Body of pancreas (tissue), 4 donors: ENCODE data around the gene ADAMTS15. TPM values are rescaled to one million over a fixed set of nuclear protein-coding genes. Genes with fewer than 3 reads are reported as not detected.

Source experiments
- ATAC-seq: fragments of 150-250 bp; one replicate; pipeline ENCODE4 v1.9.1; 2016
- DNase-seq, 4 donors: peaks; one replicate each; pipeline ENCODE4 v3.0.0-alpha.2; 2019
- H3K27ac ChIP-seq, 4 donors: fragments of 200-600 bp; sonication (generic); 1 replicate in 3 of 4; 2 replicates in 1 of 4; pipeline versions ENCODE4 v1.5.1 to v1.6.1; 2016 to 2019; ENCODE audit warnings: mild to moderate bottlenecking in 1 of 4, mixed read lengths in 1 of 4, moderate library complexity in 1 of 4
- H3K27me3 ChIP-seq, 2 donors: fragments of 200-600 bp; sonication (generic); one replicate each; pipeline ENCODE4 v1.6.0; 2016; ENCODE audit warnings: mild to moderate bottlenecking in 1 of 2
- H3K36me3 ChIP-seq, 2 donors: fragments of 200-600 bp; sonication (generic); replicated peaks in 1 of 2; 2 replicates each; pipeline ENCODE4 v1.5.1; 2016; ENCODE audit warnings: low read depth in 2 of 2; ENCODE audit not compliant: insufficient read depth in 1 of 2
- H3K4me1 ChIP-seq: fragments of 200-600 bp; sonication (generic); one replicate; pipeline ENCODE4 v1.6.0; 2016
- H3K4me3 ChIP-seq, 2 donors: fragments of 200-600 bp; sonication (generic); 1 replicate in 1 of 2; 2 replicates in 1 of 2; pipeline ENCODE4 v1.5.1; 2016 to 2019
- H3K9me3 ChIP-seq, 3 donors: fragments of 200-600 bp; sonication (generic); 1 replicate in 2 of 3; 2 replicates in 1 of 3; pipeline ENCODE4 v1.5.1; 2016
- CTCF ChIP-seq, 7 experiments: fragments of 450-650 bp in 4 of 7; fragments of 200-600 bp in 3 of 7; sonication (generic) in 3 of 7; IDR thresholded peaks; one replicate each; pipeline ENCODE4 v1.5.1; 2016 to 2019; ENCODE audit warnings: antibody characterized with exemption in 7 of 7
- POLR2A ChIP-seq, 3 donors: fragments of 450-650 bp; IDR thresholded peaks; one replicate each; pipeline ENCODE4 v1.6.1; 2016; ENCODE audit warnings: antibody characterized with exemption in 3 of 3, mild to moderate bottlenecking in 2 of 3
- WGBS, 2 donors: methylation state at CpG; one replicate each; pipeline ENCODE4 v1.1.5; 2017; 5-methylcytosine and 5-hydroxymethylcytosine counted together
- intact Hi-C: fragments of 100-400 bp; cut with DNase I; formaldehyde crosslinking; loops from one replicate; pipeline ENCODE4 v1.15.1; 2023
- total RNA-seq, 2 donors: library from RNA; depleted of rRNA; stranded (reverse); fragments of >200 nt; gene quantifications; one replicate each; pipeline ENCODE4 v1.1.0, GENCODE V29; 2016

The ADAMTS15 gene
- total RNA-seq, 2 donors from 2014 or later = 0.52 to 5.3 TPM

- H3K9me3 ChIP-seq = no peaks in the 10 kb centered on the region
- H3K4me1 ChIP-seq = no peaks in the 10 kb centered on the region
- WGBS, 2 donors = 77% methylated on average over 4 of the region's 4 CpGs
- ATAC-seq = no peak
- H3K27ac ChIP-seq = no peak overlapping the region
- H3K4me3 ChIP-seq = no peak overlapping the region
- no peaks in the 10 kb centered on the region for H3K36me3 ChIP-seq
- no peaks in the 10 kb centered on the region for H3K27me3 ChIP-seq
- intact Hi-C loops = no loop called here
- DNase-seq = no peak
- TF ChIP-seq POLR2A (IDR thresholded peaks at IDR 0.05) = no peak
- TF ChIP-seq CTCF (IDR thresholded peaks at IDR 0.05) = no peak
Observed at GRCh38 chr11:130458410-130458729, 9.9 kb downstream of the ADAMTS15 start.

DNA sequence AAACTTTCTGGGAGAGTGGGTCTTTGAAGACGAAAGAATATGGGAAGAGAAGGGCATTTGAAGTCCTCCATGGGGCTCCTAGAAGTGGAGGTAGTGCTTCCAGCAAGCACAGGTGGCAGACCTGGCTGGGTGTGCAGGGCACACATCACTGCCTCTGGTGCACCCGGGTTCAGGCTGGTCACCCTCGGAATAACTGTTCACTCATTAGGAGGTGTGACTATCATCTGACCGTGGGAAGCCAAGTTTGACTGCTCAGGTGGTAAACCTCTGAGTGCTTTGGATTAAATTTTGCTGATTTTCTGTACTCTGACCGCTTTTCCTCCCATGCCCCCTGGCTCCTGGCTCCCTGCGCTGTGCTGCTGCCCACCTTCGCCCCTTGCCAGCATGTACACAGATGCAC, 11.1 kb downstream of the ADAMTS15 start:
- H3K9me3 ChIP-seq = no peaks in the 10 kb centered on the region
- no peaks in the 10 kb centered on the region for H3K36me3 ChIP-seq
- ATAC-seq = no peak
- no peak overlapping the region for H3K27ac ChIP-seq
- intact Hi-C loops = no loop called here
- no peak overlapping the region for H3K4me3 ChIP-seq
- WGBS, 2 donors = 46 to 57% methylated on average over 5 to 7 of the region's 7 CpGs
- no peak for DNase-seq
- TF ChIP-seq CTCF (IDR thresholded peaks at IDR 0.05) = no peak
- TF ChIP-seq POLR2A (IDR thresholded peaks at IDR 0.05) = no peak
- H3K4me1 ChIP-seq = no peaks in the 10 kb centered on the region
- no peaks in the 10 kb centered on the region for H3K27me3 ChIP-seq

- no peaks in the 10 kb centered on the region for H3K9me3 ChIP-seq
- H3K4me1 ChIP-seq = no peaks in the 10 kb centered on the region
- DNase-seq (no peak), ATAC-seq (no peak)
- TF ChIP-seq POLR2A (IDR thresholded peaks at IDR 0.05) = no peak
- no peak for TF ChIP-seq CTCF (IDR thresholded peaks at IDR 0.05)
- 85 to 89% methylated on average over 19 to 31 of the region's 31 CpGs for WGBS, 2 donors
- H3K36me3 ChIP-seq = no peaks in the 10 kb centered on the region
- no peaks in the 10 kb centered on the region for H3K27me3 ChIP-seq
- intact Hi-C loops = no loop called here
- no peak overlapping the region for H3K27ac ChIP-seq
- no peak overlapping the region for H3K4me3 ChIP-seq
Observed at GRCh38 chr11:130462101-130462885, 13.8 kb downstream of the ADAMTS15 start.

- DNase-seq (no peak), ATAC-seq (no peak)
- Histone ChIP-seq H3K4me3 (no peak overlapping the region), H3K27ac (no peak overlapping the region), H3K9me3 (no peaks in the 10 kb centered on the region), H3K4me1 (no peaks in the 10 kb centered on the region), H3K27me3 (no peaks in the 10 kb centered on the region), H3K36me3 (no peaks in the 10 kb centered on the region)
- TF ChIP-seq POLR2A (IDR thresholded peaks at IDR 0.05) (no peak), CTCF (IDR thresholded peaks at IDR 0.05) (no peak)
- intact Hi-C loops = no loop called here
- WGBS, 2 donors = 77 to 91% methylated on average over 8 of the region's 8 CpGs
Observed at GRCh38 chr11:130462931-130463330, 14.5 kb downstream of the ADAMTS15 start.

- Histone ChIP-seq H3K27me3 (no peaks in the 10 kb centered on the region), H3K27ac (no peak overlapping the region), H3K4me3 (no peak overlapping the region), H3K4me1 (no peaks in the 10 kb centered on the region), H3K9me3 (no peaks in the 10 kb centered on the region), H3K36me3 (no peaks in the 10 kb centered on the region)
- intact Hi-C loops = no loop called here
- ATAC-seq (no peak), DNase-seq (no peak)
- TF ChIP-seq POLR2A (IDR thresholded peaks at IDR 0.05) (no peak), CTCF (IDR thresholded peaks at IDR 0.05) (no peak)
Observed at GRCh38 chr11:130464291-130464812, 15.9 kb downstream of the ADAMTS15 start.
